ENCODE results near the gene MYOC.
"Not testable (repeated sequence)": the region's sequence is repeated elsewhere in the genome, so short reads cannot be mapped to it uniquely, and the experiment has no call there.

MYOC gene

GRCh38 chr1:171652234-171652822 lies at the start of gene MYOC:
Gene MYOC, minus strand, starts transcription at chr1:171652688. Its CDS starts 77 bp downstream, at chr1:171652611.
- no peak for DNase-seq

- DNase-seq: no peak
These were observed 47.0 kb upstream of the MYOC start for GRCh38 chr1:171699531-171699930.

GRCh38 chr1:171695772-171696171 lies 43.3 kb upstream of the MYOC start:
- DNase-seq: not testable (repeated sequence)

GRCh38 chr1:171693541-171693940 lies 41.1 kb upstream of the MYOC start:
- not testable (repeated sequence) for DNase-seq

GRCh38 chr1:171683870-171684269 lies 31.4 kb upstream of the MYOC start:
- DNase-seq: no peak

- no peak for DNase-seq
These were observed 27.9 kb upstream of the MYOC start for GRCh38 chr1:171680339-171680738.

- no peak for DNase-seq
These were observed 24.3 kb upstream of the MYOC start for GRCh38 chr1:171676823-171677222.

- DNase-seq: no peak
These were observed 22.2 kb upstream of the MYOC start for GRCh38 chr1:171674431-171675405.

GRCh38 chr1:171670739-171671138 lies 18.3 kb upstream of the MYOC start:
- no peak for DNase-seq

- no peak for DNase-seq
These were observed 15.9 kb upstream of the MYOC start for GRCh38 chr1:171668372-171668771.

- no peak for DNase-seq
These were observed 13.8 kb upstream of the MYOC start for GRCh38 chr1:171666114-171666769.

GRCh38 chr1:171664976-171665375 lies 12.5 kb upstream of the MYOC start:
- DNase-seq: no peak

GRCh38 chr1:171663854-171664575 lies 11.5 kb upstream of the MYOC start:
- no peak for DNase-seq

- DNase-seq: no peak
These were observed 10.8 kb upstream of the MYOC start for GRCh38 chr1:171663036-171663853.

- no peak for DNase-seq
These were observed 8.7 kb upstream of the MYOC start for GRCh38 chr1:171661076-171661650.

- DNase-seq: not testable (repeated sequence)
These were observed 3.7 kb upstream of the MYOC start for GRCh38 chr1:171656206-171656605.

GRCh38 chr1:171655746-171656116 lies 3.2 kb upstream of the MYOC start:
- no peak for DNase-seq

- DNase-seq: peak; percentile 7
These were observed 2.7 kb upstream of the MYOC start for GRCh38 chr1:171654942-171655745.

GRCh38 chr1:171654201-171654941 lies 1.9 kb upstream of the MYOC start:
- no peak for DNase-seq

- DNase-seq: no peak
These were observed 1.3 kb upstream of the MYOC start for GRCh38 chr1:171653796-171654195.
